Mesenchymal stem cell (in vitro differentiated cells and primary cell): Measurements from ENCODE around the gene UBE2QL1.

Experiments used
- DNase-seq: peaks from one replicate; pipeline ENCODE4 v3.0.0-alpha.2; 2013
- H2AFZ ChIP-seq: one replicate; pipeline ENCODE4 v1.6.1; 2013; ENCODE audit warnings: low read depth, mild to moderate bottlenecking, control low read depth, inconsistent platforms, low read length, moderate library complexity
- H2AK5ac ChIP-seq: 2 replicates; pipeline ENCODE4 v1.6.1; 2013; ENCODE audit warnings: low read length, moderate library complexity, mild to moderate bottlenecking, inconsistent platforms; ENCODE audit not compliant: severe bottlenecking
- H2BK120ac ChIP-seq: one replicate; pipeline ENCODE4 v1.6.1; 2013; ENCODE audit warnings: low read depth, mild to moderate bottlenecking, inconsistent platforms, low read length, moderate library complexity
- H2BK12ac ChIP-seq, 2 experiments: one replicate each; pipeline ENCODE4 v1.6.1; 2013; ENCODE audit warnings: inconsistent platforms in 2 of 2, low read length in 2 of 2, mild to moderate bottlenecking in 2 of 2, moderate library complexity in 2 of 2, control low read depth in 1 of 2
- H2BK15ac ChIP-seq: one replicate; pipeline ENCODE4 v1.6.1; 2013; ENCODE audit warnings: mild to moderate bottlenecking, low read depth, inconsistent platforms; ENCODE audit not compliant: poor library complexity, severe bottlenecking
- H2BK5ac ChIP-seq: 2 replicates; pipeline ENCODE4 v1.6.1; 2013; ENCODE audit warnings: low read depth, mild to moderate bottlenecking, low read length, control low read depth, inconsistent platforms; ENCODE audit not compliant: poor library complexity, severe bottlenecking
- H3K14ac ChIP-seq, 2 experiments: one replicate each; pipeline ENCODE4 v1.6.1; 2013; ENCODE audit warnings: inconsistent platforms in 2 of 2, low read length in 2 of 2, control low read depth in 1 of 2, mild to moderate bottlenecking in 1 of 2, moderate library complexity in 1 of 2
- H3K18ac ChIP-seq, 2 experiments: one replicate each; pipeline ENCODE4 v1.6.1; 2013; ENCODE audit warnings: inconsistent platforms in 2 of 2, low read length in 2 of 2, control low read depth in 1 of 2, low read depth in 1 of 2, mild to moderate bottlenecking in 1 of 2
- H3K23ac ChIP-seq, 2 experiments: one replicate each; pipeline ENCODE4 v1.6.1; 2013; ENCODE audit warnings: inconsistent platforms in 2 of 2, low read length in 2 of 2, mild to moderate bottlenecking in 2 of 2, moderate library complexity in 2 of 2, control low read depth in 1 of 2
- H3K27ac ChIP-seq: 2 replicates; pipeline ENCODE4 v1.5.1; 2013; ENCODE audit warnings: mild to moderate bottlenecking, moderate library complexity, low read length, control low read depth, inconsistent platforms; ENCODE audit not compliant: poor library complexity, severe bottlenecking
- H3K27me3 ChIP-seq, 2 experiments: 2 replicates each; pipeline versions ENCODE4 v1.6.1 to v1.7.0; 2013; ENCODE audit warnings: low read length in 2 of 2, mild to moderate bottlenecking in 2 of 2, moderate library complexity in 2 of 2, control low read depth in 1 of 2, inconsistent platforms in 1 of 2; ENCODE audit not compliant: control insufficient read depth in 1 of 2, insufficient read depth in 1 of 2
- H3K36me3 ChIP-seq, 2 experiments: 2 replicates each; pipeline versions ENCODE4 v1.6.1 to v1.7.0; 2013; ENCODE audit warnings: low read length in 2 of 2, control low read depth in 1 of 2, inconsistent platforms in 1 of 2, low read depth in 1 of 2, mild to moderate bottlenecking in 1 of 2; ENCODE audit not compliant: insufficient read depth in 2 of 2, control insufficient read depth in 1 of 2
- H3K4ac ChIP-seq, 2 experiments: one replicate each; pipeline ENCODE4 v1.6.1; 2013; ENCODE audit warnings: inconsistent platforms in 2 of 2, low read length in 2 of 2, mild to moderate bottlenecking in 2 of 2, moderate library complexity in 2 of 2, control low read depth in 1 of 2, low read depth in 1 of 2
- H3K4me1 ChIP-seq: 2 replicates; pipeline ENCODE4 v1.6.1; 2013; ENCODE audit warnings: low read depth, low read length, control low read depth; ENCODE audit not compliant: control insufficient read depth, insufficient read depth
- H3K4me2 ChIP-seq: 2 replicates; pipeline ENCODE4 v1.6.1; 2013; ENCODE audit warnings: low read length, mild to moderate bottlenecking, inconsistent platforms; ENCODE audit not compliant: poor library complexity, severe bottlenecking
- H3K4me3 ChIP-seq, 2 experiments: 2 replicates each; pipeline versions ENCODE4 v1.5.1 to v1.7.0; 2013; ENCODE audit warnings: low read length in 2 of 2, mild to moderate bottlenecking in 2 of 2, control low read depth in 1 of 2, low read depth in 1 of 2; ENCODE audit not compliant: insufficient read depth in 1 of 2
- H3K79me1 ChIP-seq: replicated peaks from 2 replicates; pipeline ENCODE4 v1.6.1; 2013; ENCODE audit warnings: mild to moderate bottlenecking, control low read depth, low read length, inconsistent platforms; ENCODE audit not compliant: poor library complexity, severe bottlenecking
- H3K9ac ChIP-seq: 2 replicates; pipeline ENCODE4 v1.7.0; 2013; ENCODE audit warnings: mild to moderate bottlenecking, low read length, moderate library complexity
- H3K9me3 ChIP-seq: 2 replicates; pipeline ENCODE4 v1.7.0; 2013; ENCODE audit warnings: mild to moderate bottlenecking, low read length; ENCODE audit not compliant: control insufficient read depth
- H4K8ac ChIP-seq: one replicate; pipeline ENCODE4 v1.6.1; 2013; ENCODE audit warnings: inconsistent platforms, mild to moderate bottlenecking, low read length, moderate library complexity
- H4K91ac ChIP-seq: one replicate; pipeline ENCODE4 v1.6.1; 2013; ENCODE audit warnings: mild to moderate bottlenecking, low read length, inconsistent platforms
- WGBS: methylation state at CpG from one replicate; pipeline ENCODE4 v1.1.7; 2013; ENCODE audit warnings: mixed read lengths; 5-methylcytosine and 5-hydroxymethylcytosine counted together

UBE2QL1 gene

GRCh38 chr5:6466975-6467567 is 18.4 kb downstream of the UBE2QL1 start:
- no peak overlapping the region for H2BK5ac ChIP-seq
- H2BK12ac ChIP-seq, result no peak overlapping the region
- H3K4me2 ChIP-seq, result no peak overlapping the region
- no peak overlapping the region for H2AK5ac ChIP-seq
- no peaks in the 10 kb centered on the region for H3K4me1 ChIP-seq
- no peak overlapping the region for H3K4me3 ChIP-seq
- no peak overlapping the region for H3K23ac ChIP-seq
- no peaks in the 10 kb centered on the region for H3K36me3 ChIP-seq
- H3K9me3 ChIP-seq, result peaks cover 6% of the 10 kb centered on the region
- no peak overlapping the region for H2BK15ac ChIP-seq
- no peaks in the 10 kb centered on the region for H3K79me1 ChIP-seq
- no peak overlapping the region for H3K14ac ChIP-seq
- no peak overlapping the region for H4K91ac ChIP-seq
- no peak overlapping the region for H3K4ac ChIP-seq
- no peak overlapping the region for H4K8ac ChIP-seq
- H3K9ac ChIP-seq, result no peak overlapping the region
- no peak overlapping the region for H2BK120ac ChIP-seq
- H3K18ac ChIP-seq, result no peak overlapping the region
- H2AFZ ChIP-seq, result no peak overlapping the region
- H3K27ac ChIP-seq, result no peak overlapping the region
- peaks cover 0 to 19% of the 10 kb centered on the region in 2 experiments for H3K27me3 ChIP-seq
- WGBS, result 42% methylated on average over 4 of the region's 5 CpGs
- no peak for DNase-seq

GRCh38 chr5:6467591-6467990 is 18.9 kb downstream of the UBE2QL1 start:
- no peak overlapping the region for H2BK120ac ChIP-seq
- H3K18ac ChIP-seq, result no peak overlapping the region
- H3K4ac ChIP-seq, result no peak overlapping the region
- H3K14ac ChIP-seq, result no peak overlapping the region
- no peak overlapping the region for H3K4me3 ChIP-seq
- H4K91ac ChIP-seq, result no peak overlapping the region
- H2BK12ac ChIP-seq, result no peak overlapping the region
- H3K9me3 ChIP-seq, result peaks cover 6% of the 10 kb centered on the region
- no peaks in the 10 kb centered on the region for H3K4me1 ChIP-seq
- H4K8ac ChIP-seq, result no peak overlapping the region
- no peak overlapping the region for H2BK15ac ChIP-seq
- H3K27ac ChIP-seq, result no peak overlapping the region
- H3K23ac ChIP-seq, result no peak overlapping the region
- peaks cover 0 to 19% of the 10 kb centered on the region in 2 experiments for H3K27me3 ChIP-seq
- H3K4me2 ChIP-seq, result no peak overlapping the region
- 74% methylated on average over 10 of the region's 10 CpGs for whole genome bisulfite sequencing
- no peak for DNase-seq
- no peak overlapping the region for H3K9ac ChIP-seq
- H2AK5ac ChIP-seq, result no peak overlapping the region
- H3K79me1 ChIP-seq, result no peaks in the 10 kb centered on the region
- no peak overlapping the region for H2BK5ac ChIP-seq
- no peak overlapping the region for H2AFZ ChIP-seq
- no peaks in the 10 kb centered on the region for H3K36me3 ChIP-seq

- Histone ChIP-seq H2BK5ac (no peak overlapping the region), H3K36me3 (no peaks in the 10 kb centered on the region), H3K23ac (no peak overlapping the region), H3K27me3 (peaks cover 0 to 19% of the 10 kb centered on the region in 2 experiments), H2BK120ac (no peak overlapping the region), H3K9ac (no peak overlapping the region), H3K4me2 (no peak overlapping the region), H2BK15ac (no peak overlapping the region), H3K27ac (no peak overlapping the region), H3K9me3 (peaks cover 6% of the 10 kb centered on the region), H3K4ac (no peak overlapping the region), H3K79me1 (no peaks in the 10 kb centered on the region), H3K4me1 (no peaks in the 10 kb centered on the region), H2AK5ac (no peak overlapping the region), H3K4me3 (no peak overlapping the region), H3K14ac (no peak overlapping the region), H2AFZ (no peak overlapping the region), H4K91ac (no peak overlapping the region), H4K8ac (no peak overlapping the region), H2BK12ac (no peak overlapping the region), H3K18ac (no peak overlapping the region)
- no peak for DNase-seq
- WGBS, result 44% methylated on average over 11 of the region's 11 CpGs
Observed at GRCh38 chr5:6468104-6468503, 19.4 kb downstream of the UBE2QL1 start.

- Histone ChIP-seq H3K4me2 (no peak overlapping the region), H4K91ac (no peak overlapping the region), H2BK15ac (no peak overlapping the region), H2BK12ac (no peak overlapping the region), H3K4me3 (no peak overlapping the region), H2BK120ac (no peak overlapping the region), H2BK5ac (no peak overlapping the region), H3K18ac (no peak overlapping the region), H3K9ac (no peak overlapping the region), H3K23ac (no peak overlapping the region), H3K4me1 (no peaks in the 10 kb centered on the region), H2AFZ (no peak overlapping the region), H4K8ac (no peak overlapping the region), H3K79me1 (no peaks in the 10 kb centered on the region), H3K14ac (no peak overlapping the region), H3K27me3 (peaks cover 0 to 19% of the 10 kb centered on the region in 2 experiments), H3K27ac (no peak overlapping the region), H3K36me3 (no peaks in the 10 kb centered on the region), H3K9me3 (peaks cover 6% of the 10 kb centered on the region), H2AK5ac (no peak overlapping the region), H3K4ac (no peak overlapping the region)
- DNase-seq, result no peak
- WGBS, result 91% methylated on average over 8 of the region's 8 CpGs
Observed at GRCh38 chr5:6468870-6469269, 20.2 kb downstream of the UBE2QL1 start.
